Mucosa of descending colon (tissue), 3 donors: ENCODE results near the gene PLSCR3. TPM values are rescaled to one million over a fixed set of nuclear protein-coding genes. Genes with fewer than 3 reads are reported as not detected.

ENCODE experiments used
- ATAC-seq: fragments of 200-7000 bp; cut with Tn5 transposase; one replicate; pipeline ENCODE4 v1.9.1; 2020; ENCODE audit warnings: mild to moderate bottlenecking, moderate library complexity
- DNase-seq, 3 donors: peaks; one replicate each; pipeline ENCODE4 v3.0.0-alpha.2; 2020
- H3K36me3 ChIP-seq: fragments of 200-600 bp; one replicate; pipeline ENCODE4 v1.8.0; 2021; ENCODE audit warnings: low read depth, mild to moderate bottlenecking
- H3K4me1 ChIP-seq: fragments of 200-600 bp; one replicate; pipeline ENCODE4 v1.8.0; 2021; ENCODE audit warnings: low read depth, mild to moderate bottlenecking
- H3K4me3 ChIP-seq: fragments of 200-600 bp; one replicate; pipeline ENCODE4 v1.8.0; 2021; ENCODE audit warnings: mild to moderate bottlenecking
- H3K9me3 ChIP-seq: fragments of 200-600 bp; one replicate; pipeline ENCODE4 v1.8.0; 2021; ENCODE audit warnings: mild to moderate bottlenecking
- CTCF ChIP-seq: fragments of 200-600 bp; IDR thresholded peaks from one replicate; pipeline ENCODE4 v1.8.0; 2022; ENCODE audit warnings: antibody characterized with exemption, mild to moderate bottlenecking
- intact Hi-C, 2 donors: fragments of 100-400 bp; cut with DNase I in 1 of 2; cut with micrococcal nuclease in 1 of 2; formaldehyde crosslinking; loops; one replicate each; pipeline versions ENCODE4 v1.11.0 to v1.11.1; 2022; cut with DNase I, micrococcal nuclease
- total RNA-seq, 3 donors: library from RNA; stranded (reverse); fragmentation: NEBNext Ultra II Directional in 2 of 3; extraction: Animal tissue kit (Norgen Biotek cat#: 25700) in 2 of 3; gene quantifications; one replicate each; pipeline versions ENCODE4 v1.2.1 to v1.2.4, GENCODE V29; 2021 to 2023
- donor health status: DM: no; HTN: no; CAD: no; lungs with moderate emphysema.
- donor health status: DM: no; HTN: no; CAD: no.
- donor health status: DM: no; HTN: yes; CAD: no.

Gene PLSCR3
- total RNA-seq, 3 donors from 2014 or later = 5.5 to 21.6 (median 16.4) TPM

- intact Hi-C loops = no loop called here
- no peak for ATAC-seq
- H3K9me3 ChIP-seq = no peaks in the 10 kb centered on the region
- no peaks in the 10 kb centered on the region for H3K36me3 ChIP-seq
- H3K4me3 ChIP-seq = no peak overlapping the region
- no peak for TF ChIP-seq CTCF
- H3K4me1 ChIP-seq = no peaks in the 10 kb centered on the region
- DNase-seq = no peak
Measured at GRCh38 chr17:7417056-7417655, 22.8 kb upstream of the PLSCR3 start.

GRCh38 chr17:7416323-7416722, 22.0 kb upstream of the PLSCR3 start:
- intact Hi-C loops = no loop called here
- no peak for ATAC-seq
- no peak for DNase-seq
- Histone ChIP-seq H3K4me3 (no peak overlapping the region), H3K9me3 (no peaks in the 10 kb centered on the region), H3K4me1 (no peaks in the 10 kb centered on the region), H3K36me3 (no peaks in the 10 kb centered on the region)
- TF ChIP-seq CTCF = no peak

- no peak for TF ChIP-seq CTCF
- Histone ChIP-seq H3K9me3 (no peaks in the 10 kb centered on the region), H3K4me3 (no peak overlapping the region), H3K4me1 (no peaks in the 10 kb centered on the region), H3K36me3 (no peaks in the 10 kb centered on the region)
- intact Hi-C loops = no loop called here
- no peak for DNase-seq
- ATAC-seq = no peak
Measured at GRCh38 chr17:7415784-7416183, 21.5 kb upstream of the PLSCR3 start.

GRCh38 chr17:7414837-7415236, 20.5 kb upstream of the PLSCR3 start:
- ATAC-seq (no peak), DNase-seq (no peak)
- Histone ChIP-seq H3K36me3 (no peaks in the 10 kb centered on the region), H3K4me1 (no peaks in the 10 kb centered on the region), H3K9me3 (no peaks in the 10 kb centered on the region), H3K4me3 (no peak overlapping the region)
- TF ChIP-seq CTCF = no peak
- intact Hi-C loops = no loop called here

- ATAC-seq (no peak), DNase-seq (no peak)
- TF ChIP-seq CTCF = no peak
- Histone ChIP-seq H3K4me1 (no peaks in the 10 kb centered on the region), H3K36me3 (no peaks in the 10 kb centered on the region), H3K4me3 (no peak overlapping the region), H3K9me3 (no peaks in the 10 kb centered on the region)
- intact Hi-C loops = no loop called here
Measured at GRCh38 chr17:7413346-7413985, 19.1 kb upstream of the PLSCR3 start.
